22Rv1 (cell line): ENCODE results near the gene PHF20.

Experiments
- H3K27ac ChIP-seq: fragments of 450-650 bp; 2 replicates; pipeline ENCODE4 v1.5.1; 2017
- CTCF ChIP-seq: fragments of 450-650 bp; IDR thresholded peaks from 2 replicates; pipeline ENCODE4 v1.5.1; 2017; ENCODE audit warnings: mild to moderate bottlenecking
- ZFX ChIP-seq: fragments of 450-650 bp; IDR thresholded peaks from 2 replicates; pipeline ENCODE4 v1.6.1; 2017; ENCODE audit warnings: antibody characterized with exemption, borderline replicate concordance

The PHF20 gene

GRCh38 chr20:35902545-35902941, 130.7 kb downstream of the PHF20 start:
- TF ChIP-seq CTCF (no peak), ZFX (no peak)
- H3K27ac ChIP-seq = no peak overlapping the region

GRCh38 chr20:35903843-35904242, 132.0 kb downstream of the PHF20 start:
- no peak for TF ChIP-seq ZFX
- no peak overlapping the region for H3K27ac ChIP-seq

GRCh38 chr20:35904982-35905663, 133.3 kb downstream of the PHF20 start:
- H3K27ac ChIP-seq = no peak overlapping the region
- TF ChIP-seq ZFX (no peak), CTCF (no peak)

GRCh38 chr20:35907017-35907701, 135.3 kb downstream of the PHF20 start:
- TF ChIP-seq CTCF = no peak
- no peak overlapping the region for H3K27ac ChIP-seq

- TF ChIP-seq ZFX (no peak), CTCF (no peak)
- no peak overlapping the region for H3K27ac ChIP-seq
Measured at GRCh38 chr20:35908007-35908406, 136.2 kb downstream of the PHF20 start.

GRCh38 chr20:35909176-35909575, 137.4 kb downstream of the PHF20 start:
- no peak overlapping the region for H3K27ac ChIP-seq
- TF ChIP-seq ZFX (no peak), CTCF (no peak)

- H3K27ac ChIP-seq = no peak overlapping the region
- TF ChIP-seq CTCF (no peak), ZFX (no peak)
Measured at GRCh38 chr20:35909796-35910195, 138.0 kb downstream of the PHF20 start.
